HFF-Myc (cell line): Measurements from ENCODE around the gene GBGT1.
A peak's percentile ranks its signal among the peaks of the same experiment; 100 is the strongest.

Experiments
- DNase-seq: peaks from one replicate; pipeline ENCODE4 v3.0.0-alpha.2; 2011; ENCODE audit warnings: low read depth; ENCODE audit errors: extremely low read depth
- H3K4me3 ChIP-seq: replicated peaks from 2 replicates; pipeline ENCODE4 v1.5.1; 2011; ENCODE audit warnings: low read depth, mild to moderate bottlenecking, control low read depth, low read length
- TF ChIP-seq, protein P1 (sequence below): IDR thresholded peaks from 2 replicates; pipeline ENCODE4 v1.5.1; 2012; ENCODE audit warnings: mild to moderate bottlenecking, low read depth, low read length, control low read depth; ENCODE audit errors: missing control alignments

The GBGT1 gene

GRCh38 chr9:133124123-133124906 is 39.4 kb downstream of the GBGT1 start:
- TF ChIP-seq, protein P1, sequence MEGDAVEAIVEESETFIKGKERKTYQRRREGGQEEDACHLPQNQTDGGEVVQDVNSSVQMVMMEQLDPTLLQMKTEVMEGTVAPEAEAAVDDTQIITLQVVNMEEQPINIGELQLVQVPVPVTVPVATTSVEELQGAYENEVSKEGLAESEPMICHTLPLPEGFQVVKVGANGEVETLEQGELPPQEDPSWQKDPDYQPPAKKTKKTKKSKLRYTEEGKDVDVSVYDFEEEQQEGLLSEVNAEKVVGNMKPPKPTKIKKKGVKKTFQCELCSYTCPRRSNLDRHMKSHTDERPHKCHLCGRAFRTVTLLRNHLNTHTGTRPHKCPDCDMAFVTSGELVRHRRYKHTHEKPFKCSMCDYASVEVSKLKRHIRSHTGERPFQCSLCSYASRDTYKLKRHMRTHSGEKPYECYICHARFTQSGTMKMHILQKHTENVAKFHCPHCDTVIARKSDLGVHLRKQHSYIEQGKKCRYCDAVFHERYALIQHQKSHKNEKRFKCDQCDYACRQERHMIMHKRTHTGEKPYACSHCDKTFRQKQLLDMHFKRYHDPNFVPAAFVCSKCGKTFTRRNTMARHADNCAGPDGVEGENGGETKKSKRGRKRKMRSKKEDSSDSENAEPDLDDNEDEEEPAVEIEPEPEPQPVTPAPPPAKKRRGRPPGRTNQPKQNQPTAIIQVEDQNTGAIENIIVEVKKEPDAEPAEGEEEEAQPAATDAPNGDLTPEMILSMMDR, result no peak
- H3K4me3 ChIP-seq, result no peak overlapping the region
- DNase-seq, result no peak

DNA sequence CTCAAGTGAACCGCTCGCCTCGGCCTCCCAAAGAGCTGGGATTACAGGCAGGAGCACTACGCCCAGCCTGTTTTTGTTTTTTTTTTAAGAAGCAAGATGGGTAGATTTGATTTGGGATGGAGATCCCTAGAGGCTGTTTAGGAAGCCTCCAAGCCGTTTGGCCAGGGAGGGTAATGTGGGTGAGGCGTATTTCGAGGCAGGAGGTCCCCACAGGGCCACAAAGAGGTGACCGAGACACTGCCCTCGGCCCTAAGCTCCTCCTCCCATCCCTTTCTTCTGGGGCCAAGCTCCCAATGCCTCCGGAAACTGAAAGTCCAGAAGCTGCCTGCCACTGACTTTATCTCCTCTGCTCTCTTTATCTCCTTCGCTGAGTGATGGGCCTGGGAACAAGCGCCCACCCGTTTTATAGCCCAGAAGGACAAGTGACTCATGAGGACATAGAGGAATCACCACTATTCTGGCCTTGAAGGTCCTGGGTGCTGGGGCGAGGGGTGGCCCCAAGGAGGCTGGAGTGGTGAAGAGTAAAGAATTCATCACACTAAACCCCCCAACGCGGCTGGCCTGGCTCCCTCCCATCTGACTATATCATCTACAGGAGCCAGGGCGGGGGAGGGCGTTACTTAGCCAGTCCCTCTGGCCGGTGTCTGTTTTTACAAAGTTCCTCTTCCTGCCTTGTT is 40.6 kb downstream of the GBGT1 start:
- DNase-seq, result no peak
- TF ChIP-seq, protein P1, result no peak
- H3K4me3 ChIP-seq, result no peak overlapping the region

- no peak overlapping the region for H3K4me3 ChIP-seq
- no peak for DNase-seq
- TF ChIP-seq, protein P1, result no peak
Observed at GRCh38 chr9:133122605-133122934, 41.1 kb downstream of the GBGT1 start.

DNA sequence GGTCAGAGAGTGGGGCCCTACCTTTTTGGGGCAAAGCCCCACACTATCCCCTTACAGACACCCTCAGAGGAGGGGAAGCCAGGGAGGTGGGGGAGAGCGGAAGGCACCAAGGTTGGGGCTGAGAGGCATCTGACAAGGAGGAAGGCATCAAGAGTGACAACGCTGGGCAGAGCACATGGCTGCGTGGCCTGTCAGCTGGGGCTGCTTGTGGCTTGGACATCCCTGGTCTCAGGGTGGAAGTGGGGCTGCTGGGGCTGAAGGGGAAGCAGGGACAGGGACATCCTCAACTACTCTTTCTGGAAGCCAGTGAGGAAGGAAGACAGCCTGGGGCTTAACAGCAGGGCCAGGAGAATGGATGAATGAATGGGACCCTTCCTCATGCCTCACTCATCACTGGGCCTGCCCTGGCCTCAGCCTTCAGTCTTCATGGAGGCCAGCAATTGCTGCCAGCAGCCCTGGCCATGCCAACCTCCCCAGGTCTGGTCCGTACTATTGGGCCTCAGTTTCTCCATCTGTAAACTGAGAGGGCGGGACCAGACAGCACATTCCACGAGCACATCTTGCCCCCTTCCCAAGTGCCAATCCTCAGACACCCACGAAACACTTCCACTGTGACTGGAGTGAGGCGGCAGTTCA is 41.7 kb downstream of the GBGT1 start:
- TF ChIP-seq, protein P1, result no peak
- DNase-seq, result no peak
- H3K4me3 ChIP-seq, result no peak overlapping the region

- TF ChIP-seq, protein P1, result no peak
- DNase-seq, result no peak
- H3K4me3 ChIP-seq, result peak within 1 kb of the TSS; percentile 72
Observed at GRCh38 chr9:133121198-133121914, 42.4 kb downstream of the GBGT1 start, which contains the start of gene RALGDS. RALGDS (minus strand) TSS chr9:133121240; CDS start chr9:133121154, 86 bp downstream.

- TF ChIP-seq, protein P1, result no peak
- DNase-seq, result no peak
Observed at GRCh38 chr9:133120501-133121197, 43.1 kb downstream of the GBGT1 start.

More at GRCh38 chr9:133120501-133121197, 43.1 kb downstream of the GBGT1 start:
- peak overlapping the region; percentile 72 for H3K4me3 ChIP-seq
